Cardiac septum (tissue), 1 donor: ENCODE data around the gene B3GALT5. TPM values are rescaled to one million over a fixed set of nuclear protein-coding genes. Genes with fewer than 3 reads are reported as not detected.
A peak's percentile ranks its signal among the peaks of the same experiment; 100 is the strongest.

ENCODE experiments used
- DNase-seq: peaks from one replicate; pipeline ENCODE4 v3.0.0-alpha.2; 2020; ENCODE audit warnings: low spot score
- intact Hi-C: fragments of 100-400 bp; cut with DNase I; formaldehyde crosslinking; loops from one replicate; pipeline ENCODE4 v1.14.0; 2022
- total RNA-seq: library from RNA; stranded (reverse); fragmentation: NEBNext Ultra II Directional; extraction: Animal tissue kit (Norgen Biotek cat#: 25700); gene quantifications from one replicate; pipeline ENCODE4 v1.2.1, GENCODE V29; 2021
- donor health status: DM: no; HTN: no; CAD: no.

B3GALT5 gene
- total RNA-seq, 1 donor from 2014 or later = 0.65 TPM

DNA sequence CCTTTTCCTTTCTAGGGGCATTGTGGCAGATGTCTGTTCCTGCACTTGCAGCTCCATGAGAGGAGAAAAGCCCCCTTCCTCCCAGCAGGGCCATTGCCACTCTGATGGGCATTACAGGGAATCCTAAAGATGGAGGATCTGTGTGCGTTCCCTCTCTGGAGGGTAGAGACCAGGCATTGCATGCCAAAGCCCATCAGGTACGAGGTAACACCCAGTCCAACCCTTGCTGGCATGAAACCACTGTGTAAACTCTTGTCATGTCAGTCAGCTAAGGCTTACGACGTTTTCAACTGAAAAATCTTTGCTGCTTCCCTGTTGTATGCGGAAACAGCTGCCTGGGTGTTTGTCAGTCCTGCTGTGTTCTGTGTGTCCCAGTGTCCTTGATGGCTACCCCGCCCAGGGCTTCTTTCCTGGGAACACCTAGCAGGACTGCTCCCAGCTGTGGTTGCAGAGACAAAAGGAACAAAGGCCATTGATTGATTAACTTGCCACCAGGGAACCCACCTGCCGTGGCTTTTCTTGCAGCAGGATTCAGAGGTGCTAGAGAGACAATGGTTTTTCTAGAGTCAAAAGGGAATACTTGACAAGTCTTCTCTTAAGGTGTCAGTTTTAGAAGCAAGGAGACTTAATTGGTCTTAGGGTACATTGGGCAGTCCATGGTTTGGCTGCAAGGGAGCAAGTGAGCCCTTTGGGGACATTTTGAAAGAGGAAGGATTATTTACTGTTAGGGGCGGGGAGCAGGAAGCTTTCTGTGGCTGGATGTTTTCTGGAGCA is 24.6 kb downstream of the B3GALT5 start:
- intact Hi-C loops = no loop called here
- DNase-seq = no peak

DNA sequence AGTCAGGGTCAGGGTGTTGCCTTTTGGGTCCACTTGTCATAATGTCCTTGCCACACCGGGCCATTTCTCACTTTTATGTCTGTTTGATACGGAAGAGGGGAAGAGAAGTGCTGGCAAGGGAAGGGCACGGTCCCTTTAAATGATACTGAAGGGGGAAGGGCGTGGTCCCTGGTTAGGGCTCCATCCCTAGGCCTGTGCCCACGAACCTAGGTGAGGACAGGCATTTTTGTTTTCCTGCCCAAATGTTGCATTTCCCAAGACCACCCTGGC is 25.2 kb downstream of the B3GALT5 start:
- intact Hi-C loops = no loop called here

DNA sequence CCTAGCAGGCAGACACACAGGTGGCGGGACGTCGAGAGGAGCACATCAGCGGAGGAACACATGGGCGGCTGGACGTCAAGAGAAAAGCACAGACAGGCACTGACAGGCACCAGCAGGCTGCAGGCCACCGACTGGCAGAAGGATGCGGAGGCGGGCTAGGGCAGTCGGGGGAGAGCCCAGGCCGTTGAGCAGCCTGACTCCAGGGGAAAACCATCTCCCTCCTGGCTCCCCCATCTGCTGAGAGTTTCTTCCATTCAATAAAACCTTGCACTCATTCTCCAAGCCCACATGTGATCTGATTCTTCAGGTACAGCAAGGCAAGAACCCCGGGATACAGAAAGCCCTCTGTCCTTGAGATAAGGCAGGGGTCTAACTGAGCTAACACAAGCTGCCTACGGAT is 25.5 kb downstream of the B3GALT5 start:
- no peak for DNase-seq
- intact Hi-C loops = no loop called here

More for the DNA sequence above, 25.2 kb downstream of the B3GALT5 start:
- DNase-seq = no peak

DNA sequence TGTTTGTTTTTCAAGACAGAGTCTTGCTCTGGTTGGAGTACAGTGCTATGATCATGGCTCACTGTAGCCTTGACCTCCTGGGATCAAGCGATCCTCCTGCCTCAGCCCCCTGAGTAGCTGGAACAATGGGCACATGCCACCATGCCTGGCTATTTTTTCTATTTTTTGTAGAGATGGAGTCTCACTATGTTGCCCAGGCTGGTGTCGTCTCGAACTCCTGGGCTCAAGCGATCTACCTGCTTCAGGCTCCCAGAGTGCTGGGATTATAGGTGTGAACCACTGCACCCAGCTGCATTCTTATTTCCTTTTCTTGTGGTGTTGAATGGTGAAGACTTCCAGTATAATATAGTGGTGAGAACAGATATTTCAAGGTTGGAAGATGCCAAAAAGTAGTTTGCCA is 28.0 kb downstream of the B3GALT5 start:
- intact Hi-C loops = no loop called here
- DNase-seq = no peak

DNA sequence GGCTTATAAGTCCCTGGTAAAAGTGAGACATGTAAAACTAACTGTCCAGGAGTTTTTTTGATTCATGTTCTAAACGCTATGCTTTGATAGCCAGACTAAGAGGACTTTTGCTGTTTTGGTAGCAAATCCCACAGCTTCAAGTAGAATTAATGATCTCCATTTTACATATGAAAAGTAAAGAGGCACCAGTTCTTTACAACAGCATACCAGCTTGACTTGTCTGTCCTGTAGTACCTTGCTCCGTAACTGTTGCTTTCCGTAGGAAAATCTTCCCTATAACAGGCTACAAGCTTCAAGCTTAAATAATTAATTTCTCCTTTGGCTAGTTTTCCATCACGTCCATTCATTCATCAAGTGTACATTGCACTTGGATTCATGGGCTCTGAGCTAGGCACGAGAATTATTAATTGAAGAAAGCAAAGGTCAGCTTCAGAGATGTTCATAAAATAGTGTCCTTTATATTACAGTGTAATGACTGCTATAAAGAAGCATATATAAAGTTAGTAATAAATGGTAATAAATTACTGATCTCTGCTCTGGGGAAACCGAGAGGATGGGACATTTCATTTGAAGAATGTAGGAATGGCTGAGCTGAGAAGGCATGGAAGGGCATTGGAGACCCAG is 29.2 kb downstream of the B3GALT5 start:
- DNase-seq = no peak
- intact Hi-C loops = no loop called here

DNA sequence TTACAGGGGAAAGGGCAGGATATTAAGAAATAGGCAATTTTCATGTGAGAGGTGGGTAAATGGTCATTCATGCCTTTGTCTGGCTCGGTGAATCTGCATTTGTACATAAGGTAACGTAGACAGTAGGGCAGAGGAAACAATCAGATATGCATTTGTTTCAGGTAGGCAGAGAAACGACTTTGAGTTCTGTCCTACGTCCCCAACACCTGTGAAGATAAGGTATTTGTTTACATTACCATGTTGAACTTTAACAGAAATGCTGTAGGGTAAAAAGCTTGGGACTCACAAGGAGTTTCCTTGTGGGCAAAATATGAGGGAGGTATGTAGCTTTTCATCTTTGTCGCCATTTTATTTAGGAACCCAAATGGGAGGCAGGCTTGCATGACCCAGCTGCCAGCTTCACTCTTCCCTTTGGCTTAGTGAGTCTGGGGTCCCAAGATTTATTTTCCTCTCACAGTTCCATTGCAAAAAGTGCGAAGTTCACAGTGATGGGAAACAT is 31.4 kb downstream of the B3GALT5 start:
- intact Hi-C loops = no loop called here

DNA sequence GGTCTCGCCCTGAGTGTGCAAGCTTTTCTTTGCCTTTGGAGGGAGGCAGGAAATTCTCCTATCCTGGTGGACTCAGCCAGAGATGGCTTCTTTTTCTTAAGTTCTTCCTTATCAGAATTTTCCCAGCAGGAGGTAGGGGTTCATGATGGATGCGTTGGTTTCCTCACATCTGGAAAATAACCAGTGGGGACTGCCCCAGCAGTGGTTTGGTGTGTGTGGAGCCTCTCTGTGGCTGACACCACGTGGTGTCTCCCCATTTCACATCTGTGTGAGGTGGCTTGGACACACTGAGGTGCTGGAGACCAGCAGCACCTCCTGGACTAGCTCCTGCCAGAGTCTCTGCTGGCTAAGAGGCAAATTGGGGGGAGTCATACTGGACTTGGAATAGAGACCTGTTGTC is 32.6 kb downstream of the B3GALT5 start:
- DNase-seq = no peak
- intact Hi-C loops = no loop called here

More for the DNA sequence above, 31.4 kb downstream of the B3GALT5 start:
- no peak for DNase-seq

DNA sequence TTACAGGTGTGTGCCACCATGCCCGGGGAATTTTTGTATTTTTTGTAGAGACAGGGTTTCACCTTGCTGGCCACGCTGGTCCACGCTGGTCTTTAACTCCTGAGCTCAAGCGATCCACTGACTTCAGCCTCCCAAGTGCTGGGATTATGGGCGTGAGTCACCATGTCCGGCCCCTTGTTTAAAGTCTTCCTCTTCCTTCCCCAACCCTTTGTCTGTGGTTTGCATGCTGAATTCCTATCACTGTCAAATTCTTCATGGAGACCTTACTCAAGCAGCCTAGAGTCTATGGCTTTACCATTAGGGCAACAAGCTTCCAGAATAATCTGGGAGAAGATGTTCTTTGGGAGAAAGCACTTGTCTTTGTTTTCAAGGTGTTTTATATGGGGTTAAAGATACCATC is 34.7 kb downstream of the B3GALT5 start:
- no peak for DNase-seq
- intact Hi-C loops = no loop called here

DNA sequence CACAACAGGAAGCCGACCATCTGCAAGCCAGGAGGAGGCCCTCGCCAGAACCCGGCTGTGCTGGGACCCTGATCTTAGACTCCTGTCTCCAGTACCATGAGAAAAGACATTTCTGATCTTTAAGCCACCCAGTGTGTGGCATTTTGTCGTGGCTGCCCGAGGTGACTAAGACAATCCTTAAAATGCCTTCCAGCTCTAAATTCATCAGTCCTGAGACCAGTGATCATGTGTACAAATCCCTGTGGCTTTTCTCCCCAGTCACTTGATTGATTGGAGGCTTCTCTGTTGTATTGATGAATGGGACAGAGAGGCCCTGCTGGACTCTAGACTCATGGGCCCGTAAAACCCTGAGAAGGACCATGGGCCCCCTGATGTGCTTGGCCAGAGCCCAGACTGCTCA is 36.1 kb downstream of the B3GALT5 start:
- intact Hi-C loops = no loop called here
- DNase-seq = no peak

DNA sequence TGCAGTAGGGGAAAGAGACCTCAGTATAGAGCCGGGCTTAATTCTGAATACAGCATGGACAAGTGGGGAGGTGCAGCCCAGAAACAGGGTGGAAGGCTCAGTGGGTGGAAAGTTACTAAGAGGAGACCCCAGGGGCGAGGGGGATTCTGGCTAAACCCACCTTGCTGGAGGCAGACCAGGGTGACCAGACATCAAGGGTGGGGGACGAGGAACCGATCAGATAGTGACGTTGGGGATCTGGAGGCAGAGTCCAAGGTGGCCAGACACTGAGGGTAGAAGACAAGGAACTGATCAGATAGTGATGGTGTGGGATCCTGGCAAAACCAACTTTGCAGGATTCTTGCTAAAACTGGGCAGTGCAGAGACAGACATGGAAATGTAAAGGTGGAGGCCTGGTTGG is 36.8 kb downstream of the B3GALT5 start:
- peak; percentile 67 for DNase-seq
- intact Hi-C loops = no loop called here

DNA sequence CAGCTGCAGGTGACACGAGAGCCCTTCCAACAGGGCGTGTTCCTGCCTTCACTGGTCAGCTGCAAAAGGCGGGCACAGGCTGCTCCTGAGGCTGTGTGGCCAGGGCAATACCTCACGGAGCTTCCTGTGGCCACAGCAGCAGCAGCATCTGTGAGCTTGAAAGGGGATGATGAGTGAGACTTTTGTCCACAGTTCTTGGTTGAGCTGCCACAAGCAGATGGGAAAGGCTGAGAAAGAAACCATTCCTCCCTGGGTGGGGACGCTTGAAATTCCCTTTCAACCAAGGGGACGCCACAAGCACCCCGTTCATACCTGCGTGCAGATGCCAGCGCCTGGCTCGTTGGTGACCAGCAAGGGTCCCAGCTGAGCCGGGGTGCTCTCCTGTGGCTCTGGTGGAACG is 37.6 kb downstream of the B3GALT5 start:
- intact Hi-C loops = loop anchor here (5.0 kb wide), 1 partner anchor 48 kb away; no protein-coding TSS in a partner anchor

DNA sequence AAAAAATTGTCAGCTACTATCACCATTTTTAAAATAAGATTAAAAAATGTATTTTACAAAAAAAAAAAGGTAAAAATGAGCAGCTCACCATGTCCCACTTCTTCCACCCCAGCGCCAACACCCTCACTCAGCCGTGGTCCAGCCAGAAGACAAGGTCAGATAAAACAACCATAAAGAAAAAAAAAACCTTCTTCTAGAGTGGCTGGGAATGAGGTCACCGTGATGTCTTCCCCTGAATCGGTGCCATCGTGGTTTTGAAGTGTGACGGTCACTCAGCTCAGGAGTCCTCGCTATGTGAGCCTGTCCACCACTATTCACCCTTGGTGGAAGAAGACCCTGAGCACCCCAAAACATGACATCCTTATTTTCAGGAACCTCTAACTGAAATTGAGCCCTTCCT is 38.1 kb downstream of the B3GALT5 start:
- intact Hi-C loops = loop anchor here (5.0 kb wide), 1 partner anchor 48 kb away; no protein-coding TSS in a partner anchor
- no peak for DNase-seq

More for the DNA sequence above, 37.6 kb downstream of the B3GALT5 start:
- peak; percentile 54 for DNase-seq

DNA sequence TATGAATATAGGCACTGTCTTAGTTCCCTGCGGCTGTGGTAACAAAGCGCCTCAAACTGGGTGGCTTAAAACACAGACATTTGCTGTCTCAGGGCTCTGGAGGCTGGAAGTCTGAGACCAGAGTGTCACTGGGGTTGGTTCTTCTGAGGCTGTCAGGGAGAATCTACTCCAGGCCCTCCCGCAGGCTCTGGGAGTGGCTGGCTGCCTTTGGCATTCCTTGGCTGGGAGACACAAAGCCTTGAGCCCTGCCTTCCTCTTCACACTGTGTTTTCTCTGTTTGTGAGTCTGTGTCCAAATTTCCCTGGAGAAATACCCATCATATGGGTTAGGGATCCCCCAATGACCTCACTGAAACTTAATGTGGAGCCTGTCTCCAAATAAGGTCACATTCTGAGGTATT is 38.5 kb downstream of the B3GALT5 start:
- peak; percentile 33 for DNase-seq
- intact Hi-C loops = loop anchor here (5.0 kb wide), 1 partner anchor 49 kb away; no protein-coding TSS in a partner anchor

DNA sequence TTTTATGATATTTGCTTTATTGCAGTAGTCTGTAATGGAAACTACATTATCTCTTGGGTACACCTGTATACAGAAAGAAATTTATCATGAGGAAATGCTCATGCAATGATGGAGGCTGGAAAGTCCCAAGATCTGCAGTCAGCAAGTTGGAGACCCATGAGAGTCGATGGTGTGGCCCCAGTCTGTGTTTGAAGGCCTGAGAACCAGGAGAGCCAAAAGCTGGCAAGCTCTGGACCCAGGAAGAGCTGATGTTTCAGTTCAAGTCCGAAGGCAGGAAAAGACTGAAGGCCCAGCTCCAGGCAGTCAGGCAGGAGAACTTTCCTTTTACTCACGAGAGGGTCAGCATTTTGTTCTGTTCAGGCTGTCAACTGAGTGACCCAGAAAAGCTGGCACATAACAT is 42.2 kb downstream of the B3GALT5 start:
- intact Hi-C loops = loop anchor here (5.0 kb wide), 1 partner anchor 53 kb away; no protein-coding TSS in a partner anchor
- peak; percentile 19 for DNase-seq

DNA sequence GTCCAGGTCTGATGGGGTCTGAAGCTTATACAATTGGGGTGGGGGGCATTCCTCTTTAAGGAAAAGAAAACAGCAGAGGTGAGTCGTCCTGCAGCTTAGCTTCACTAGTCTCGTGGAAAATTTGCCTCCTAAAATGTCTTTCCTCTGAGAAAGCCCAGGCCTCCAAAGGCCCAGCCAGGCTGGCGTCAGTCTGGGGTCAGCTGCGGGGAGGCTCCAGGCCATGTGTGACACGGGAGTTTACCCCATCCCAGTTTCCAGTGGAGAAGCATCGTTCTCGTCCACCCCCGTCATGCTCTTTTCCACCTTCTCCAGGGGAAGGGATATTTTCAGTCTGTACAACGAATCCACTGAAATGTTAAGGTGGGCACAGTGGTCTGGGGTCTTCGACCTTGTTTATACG is 42.8 kb downstream of the B3GALT5 start:
- intact Hi-C loops = no loop called here
- peak; percentile 64 for DNase-seq

DNA sequence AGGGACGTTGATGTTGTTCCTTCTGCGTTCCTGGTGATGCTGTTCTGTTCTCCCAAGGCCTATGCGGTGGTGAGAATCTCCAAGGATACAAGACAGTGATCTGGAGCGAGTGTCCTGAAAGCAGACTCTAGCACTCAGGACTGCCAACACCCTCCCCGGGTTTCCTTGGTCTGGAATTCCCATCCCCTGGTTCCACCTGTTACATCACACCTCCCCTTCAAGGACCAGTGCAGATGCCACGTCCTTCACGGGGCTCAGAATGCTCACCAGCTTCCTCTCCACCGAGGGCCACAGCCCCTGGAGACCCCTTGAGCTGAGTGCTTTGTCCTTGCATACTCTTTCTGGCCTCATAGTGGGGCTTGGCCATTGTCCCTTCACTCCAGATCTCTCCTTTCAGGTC is 43.5 kb downstream of the B3GALT5 start:
- peak; percentile 54 for DNase-seq
- intact Hi-C loops = no loop called here

DNA sequence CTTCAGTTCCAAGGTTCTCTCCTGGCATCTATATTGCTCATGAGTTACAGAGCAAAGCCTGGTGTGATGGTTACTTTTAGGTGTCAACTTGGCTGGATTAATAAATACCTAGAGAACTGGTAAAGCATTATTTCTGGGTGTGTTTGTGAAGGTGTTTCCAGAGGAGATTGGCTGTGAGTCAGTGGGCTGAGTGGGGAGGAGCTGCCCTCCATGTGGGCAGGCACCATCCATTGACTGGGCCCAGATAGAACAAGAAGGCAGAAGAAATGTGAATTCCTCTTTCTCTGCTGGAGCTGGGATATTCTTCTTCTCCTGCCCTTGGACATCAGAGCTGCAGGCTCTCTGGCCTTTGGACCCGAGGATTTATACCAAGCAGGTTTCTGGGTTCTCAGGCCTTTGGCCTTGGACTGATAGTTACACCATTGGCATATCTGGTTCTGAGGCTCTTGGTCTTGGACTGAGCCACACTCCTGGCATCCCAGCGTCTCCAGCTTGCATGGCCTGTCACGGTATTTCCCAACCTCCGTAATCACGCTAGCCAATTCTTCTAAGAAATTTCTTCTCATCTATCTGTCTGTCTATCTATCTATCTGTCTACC is 44.5 kb downstream of the B3GALT5 start:
- intact Hi-C loops = no loop called here
- DNase-seq = no peak

DNA sequence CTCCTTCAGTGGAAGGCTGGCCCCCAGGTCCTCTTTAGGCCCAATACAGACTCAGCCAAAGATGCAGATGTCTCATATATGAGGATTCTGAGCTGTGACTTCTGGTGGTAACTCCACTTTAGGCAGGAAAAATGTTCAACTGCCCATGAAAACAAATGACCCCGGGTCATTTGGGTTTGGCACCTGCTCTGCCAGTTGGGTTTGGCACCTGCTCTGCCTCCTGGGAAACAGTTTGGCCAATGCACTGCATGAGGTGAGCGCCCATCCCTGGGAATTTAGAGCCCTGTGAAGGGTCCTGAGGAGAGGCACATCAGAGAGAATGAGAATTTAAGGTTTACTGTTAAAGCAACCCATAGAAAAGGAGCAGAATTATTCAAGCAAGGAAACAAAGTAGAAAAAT is 45.3 kb downstream of the B3GALT5 start:
- intact Hi-C loops = no loop called here
- peak; percentile 57 for DNase-seq

DNA sequence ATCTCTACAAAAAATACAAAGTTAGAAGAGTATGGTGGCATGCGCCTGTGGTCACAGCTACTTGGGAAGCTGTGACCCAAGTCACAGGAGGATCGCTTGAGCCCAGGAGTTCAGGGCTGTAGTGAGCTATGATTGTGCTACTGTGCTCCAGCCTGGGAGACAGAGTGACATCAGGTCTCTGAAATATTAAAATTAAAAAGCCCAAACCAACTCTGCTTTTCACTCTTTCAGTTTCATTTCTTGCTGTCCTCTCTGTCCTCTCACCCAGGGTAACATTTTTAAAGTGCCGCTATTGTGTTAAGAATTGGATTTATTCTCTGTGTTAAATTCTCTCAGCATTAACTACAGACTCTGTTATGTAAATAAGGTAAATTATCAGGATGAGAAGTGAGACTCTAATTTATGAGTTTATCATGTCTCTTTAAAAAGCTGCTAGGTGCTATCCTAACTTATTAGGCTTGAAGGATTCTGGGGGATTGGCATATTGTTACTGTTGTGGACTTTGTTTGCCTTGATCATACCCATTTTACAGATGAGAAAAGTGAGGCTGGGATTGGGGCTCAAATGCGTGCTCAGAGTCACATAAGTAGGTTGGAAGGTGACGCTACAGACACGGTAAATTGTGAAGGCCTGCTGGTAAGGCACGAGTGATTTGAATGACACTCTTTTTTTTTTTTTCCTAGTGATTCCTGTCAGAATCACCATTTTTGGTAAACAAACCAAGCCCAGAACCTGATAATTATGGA is 46.5 kb downstream of the B3GALT5 start:
- intact Hi-C loops = no loop called here
- no peak for DNase-seq
